WERI-Rb-1 (cell line): Measurements from ENCODE around the gene RTL5.

Experiments
- DNase-seq: peaks from one replicate; pipeline ENCODE4 v3.0.0-alpha.2; 2020
- H3K27ac ChIP-seq: fragments of 250-450 bp; sonication (Bioruptor Pico); 2 replicates; pipeline ENCODE4 v1.5.1; 2020; ENCODE audit warnings: mild to moderate bottlenecking, moderate library complexity
- H3K27me3 ChIP-seq: fragments of 250-450 bp; sonication (Bioruptor Pico); 2 replicates; pipeline ENCODE4 v1.5.1; 2021; ENCODE audit warnings: mild to moderate bottlenecking, low read depth, moderate library complexity; ENCODE audit not compliant: insufficient read depth, severe bottlenecking
- H3K36me3 ChIP-seq: fragments of 250-450 bp; sonication (Bioruptor Pico); 2 replicates; pipeline ENCODE4 v1.5.1; 2020; ENCODE audit warnings: mild to moderate bottlenecking, moderate library complexity
- H3K4me3 ChIP-seq: 2 replicates; pipeline ENCODE4 v1.5.1; 2011; ENCODE audit warnings: low read depth, mild to moderate bottlenecking, control low read depth, low read length
- H3K9me3 ChIP-seq: fragments of 250-450 bp; sonication (Bioruptor Pico); 2 replicates; pipeline ENCODE4 v1.5.1; 2021; ENCODE audit warnings: mild to moderate bottlenecking, moderate library complexity; ENCODE audit not compliant: severe bottlenecking
- TF ChIP-seq, protein P1 (sequence below): IDR thresholded peaks from 2 replicates; pipeline ENCODE4 v1.5.1; 2011; ENCODE audit warnings: low read depth, mild to moderate bottlenecking, control low read depth, inconsistent platforms, low read length

The RTL5 gene

DNA sequence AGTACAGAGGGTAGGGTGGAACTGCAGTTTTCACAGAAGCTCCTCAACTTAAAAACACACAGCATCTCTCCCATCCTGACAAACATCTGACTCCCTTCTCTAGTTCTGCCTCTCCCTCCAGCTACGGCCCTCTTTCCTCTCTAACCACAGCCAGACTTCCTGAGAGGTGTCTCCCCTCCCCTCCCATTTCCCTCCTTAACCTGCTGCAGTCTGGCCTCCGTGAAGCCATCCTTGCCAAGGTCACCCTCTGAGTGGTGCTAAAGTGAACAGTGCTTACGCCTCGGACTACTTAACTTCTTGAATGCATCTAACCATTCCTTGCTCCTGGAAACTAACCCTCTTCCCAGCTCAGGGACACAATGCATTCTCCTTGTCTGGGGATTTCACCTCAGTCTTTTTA is 53.3 kb downstream of the RTL5 start:
- Histone ChIP-seq H3K27me3 (no peaks in the 10 kb centered on the region), H3K36me3 (no peaks in the 10 kb centered on the region), H3K27ac (no peak overlapping the region), H3K4me3 (no peak overlapping the region), H3K9me3 (no peaks in the 10 kb centered on the region)
- TF ChIP-seq, protein P1, sequence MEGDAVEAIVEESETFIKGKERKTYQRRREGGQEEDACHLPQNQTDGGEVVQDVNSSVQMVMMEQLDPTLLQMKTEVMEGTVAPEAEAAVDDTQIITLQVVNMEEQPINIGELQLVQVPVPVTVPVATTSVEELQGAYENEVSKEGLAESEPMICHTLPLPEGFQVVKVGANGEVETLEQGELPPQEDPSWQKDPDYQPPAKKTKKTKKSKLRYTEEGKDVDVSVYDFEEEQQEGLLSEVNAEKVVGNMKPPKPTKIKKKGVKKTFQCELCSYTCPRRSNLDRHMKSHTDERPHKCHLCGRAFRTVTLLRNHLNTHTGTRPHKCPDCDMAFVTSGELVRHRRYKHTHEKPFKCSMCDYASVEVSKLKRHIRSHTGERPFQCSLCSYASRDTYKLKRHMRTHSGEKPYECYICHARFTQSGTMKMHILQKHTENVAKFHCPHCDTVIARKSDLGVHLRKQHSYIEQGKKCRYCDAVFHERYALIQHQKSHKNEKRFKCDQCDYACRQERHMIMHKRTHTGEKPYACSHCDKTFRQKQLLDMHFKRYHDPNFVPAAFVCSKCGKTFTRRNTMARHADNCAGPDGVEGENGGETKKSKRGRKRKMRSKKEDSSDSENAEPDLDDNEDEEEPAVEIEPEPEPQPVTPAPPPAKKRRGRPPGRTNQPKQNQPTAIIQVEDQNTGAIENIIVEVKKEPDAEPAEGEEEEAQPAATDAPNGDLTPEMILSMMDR: no peak
- no peak for DNase-seq
